Activated CD8-positive, alpha-beta memory T cell treated with anti-CD3 and anti-CD28 coated beads, Interleukin-2, amount 50 U/mL, for 24 hours (primary cell): ENCODE data around the gene KDM7A.

Source experiments
- DNase-seq: peaks from one replicate; pipeline ENCODE4 v3.0.0-alpha.2; 2020; ENCODE audit errors: extremely low read depth

Gene KDM7A, protein sequence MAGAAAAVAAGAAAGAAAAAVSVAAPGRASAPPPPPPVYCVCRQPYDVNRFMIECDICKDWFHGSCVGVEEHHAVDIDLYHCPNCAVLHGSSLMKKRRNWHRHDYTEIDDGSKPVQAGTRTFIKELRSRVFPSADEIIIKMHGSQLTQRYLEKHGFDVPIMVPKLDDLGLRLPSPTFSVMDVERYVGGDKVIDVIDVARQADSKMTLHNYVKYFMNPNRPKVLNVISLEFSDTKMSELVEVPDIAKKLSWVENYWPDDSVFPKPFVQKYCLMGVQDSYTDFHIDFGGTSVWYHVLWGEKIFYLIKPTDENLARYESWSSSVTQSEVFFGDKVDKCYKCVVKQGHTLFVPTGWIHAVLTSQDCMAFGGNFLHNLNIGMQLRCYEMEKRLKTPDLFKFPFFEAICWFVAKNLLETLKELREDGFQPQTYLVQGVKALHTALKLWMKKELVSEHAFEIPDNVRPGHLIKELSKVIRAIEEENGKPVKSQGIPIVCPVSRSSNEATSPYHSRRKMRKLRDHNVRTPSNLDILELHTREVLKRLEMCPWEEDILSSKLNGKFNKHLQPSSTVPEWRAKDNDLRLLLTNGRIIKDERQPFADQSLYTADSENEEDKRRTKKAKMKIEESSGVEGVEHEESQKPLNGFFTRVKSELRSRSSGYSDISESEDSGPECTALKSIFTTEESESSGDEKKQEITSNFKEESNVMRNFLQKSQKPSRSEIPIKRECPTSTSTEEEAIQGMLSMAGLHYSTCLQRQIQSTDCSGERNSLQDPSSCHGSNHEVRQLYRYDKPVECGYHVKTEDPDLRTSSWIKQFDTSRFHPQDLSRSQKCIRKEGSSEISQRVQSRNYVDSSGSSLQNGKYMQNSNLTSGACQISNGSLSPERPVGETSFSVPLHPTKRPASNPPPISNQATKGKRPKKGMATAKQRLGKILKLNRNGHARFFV

DNA sequence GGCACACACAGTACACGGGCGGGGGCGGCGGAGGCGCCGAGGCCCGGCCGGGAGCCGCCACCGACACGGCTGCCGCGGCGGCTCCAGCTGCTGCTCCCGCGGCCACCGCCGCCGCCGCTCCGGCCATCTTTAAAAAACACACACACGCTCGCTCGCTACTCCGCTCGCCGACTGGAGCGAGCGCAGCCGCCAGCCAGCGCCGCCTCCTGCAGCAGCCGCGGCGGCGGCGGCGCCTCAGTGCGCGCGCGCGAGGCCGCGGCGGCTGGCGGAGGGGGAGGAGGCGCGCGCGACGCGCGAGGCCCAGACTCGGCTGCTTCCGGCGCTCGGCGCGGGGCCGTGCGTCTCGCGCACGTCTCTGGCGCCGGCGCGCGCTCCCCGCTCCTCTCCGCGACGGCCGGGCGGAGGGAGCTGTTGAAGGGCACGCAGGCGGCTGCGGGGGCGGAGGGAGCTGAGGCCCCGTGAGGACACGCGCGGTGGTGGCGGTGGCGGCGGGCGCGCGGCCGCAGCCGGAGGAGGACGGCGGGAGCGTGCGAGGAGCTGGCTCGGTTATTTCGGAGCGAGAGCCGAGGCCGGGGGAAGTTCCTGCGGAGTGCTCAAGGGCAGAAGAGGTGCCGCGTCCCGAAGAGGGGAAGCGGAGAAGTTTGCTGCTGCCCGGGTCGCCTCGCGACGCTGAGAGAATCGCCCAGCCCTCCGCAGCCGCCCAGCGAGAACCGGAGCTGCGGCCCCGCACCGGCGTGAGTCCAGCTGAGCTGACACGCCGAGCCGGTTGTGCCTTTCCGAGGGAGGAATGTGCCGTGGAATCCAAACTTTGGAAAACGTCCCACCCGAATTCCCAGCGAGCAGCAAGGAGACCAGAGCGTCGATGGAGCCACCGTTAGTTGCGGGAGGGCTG lies at the start of gene KDM7A:
Gene KDM7A, minus strand, starts transcription at position 173 of the 892 bp plus-strand sequence. Its CDS starts 46 bp downstream, at position 127.
- peak; percentile 62 for DNase-seq

DNA sequence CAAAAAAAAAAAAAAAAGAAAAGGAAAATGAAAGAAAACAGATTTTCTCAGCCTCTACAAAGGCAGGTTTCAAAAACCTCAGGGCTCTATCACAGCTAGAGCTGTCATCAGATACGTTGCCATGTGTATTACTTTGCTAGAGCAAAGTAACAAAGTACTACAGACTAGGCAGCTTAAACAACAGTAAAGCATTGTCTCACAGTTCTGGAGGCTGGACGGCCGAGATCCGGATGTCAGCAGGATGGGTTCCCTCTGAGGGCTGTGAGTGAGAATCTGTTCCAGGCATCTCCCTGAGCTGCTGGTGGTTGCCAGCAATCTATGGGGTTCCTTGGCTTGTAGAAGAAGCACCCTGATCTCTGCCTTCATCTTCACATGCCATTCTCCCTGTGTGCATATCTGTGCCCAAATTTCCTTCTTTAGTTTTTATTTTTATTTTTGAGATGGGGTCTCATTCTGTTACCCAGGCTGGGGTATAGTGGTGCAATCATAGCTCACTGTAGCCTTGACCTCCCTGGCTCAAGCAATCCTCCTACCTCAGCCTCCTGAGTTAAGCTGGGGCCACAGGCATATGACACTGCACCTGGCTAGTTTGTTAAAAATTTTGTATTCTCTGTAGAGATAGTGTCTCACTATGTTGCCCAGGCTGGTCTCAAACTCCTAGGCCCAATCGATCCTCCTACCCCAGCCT lies 48.9 kb upstream of the KDM7A start:
- DNase-seq, result no peak

DNA sequence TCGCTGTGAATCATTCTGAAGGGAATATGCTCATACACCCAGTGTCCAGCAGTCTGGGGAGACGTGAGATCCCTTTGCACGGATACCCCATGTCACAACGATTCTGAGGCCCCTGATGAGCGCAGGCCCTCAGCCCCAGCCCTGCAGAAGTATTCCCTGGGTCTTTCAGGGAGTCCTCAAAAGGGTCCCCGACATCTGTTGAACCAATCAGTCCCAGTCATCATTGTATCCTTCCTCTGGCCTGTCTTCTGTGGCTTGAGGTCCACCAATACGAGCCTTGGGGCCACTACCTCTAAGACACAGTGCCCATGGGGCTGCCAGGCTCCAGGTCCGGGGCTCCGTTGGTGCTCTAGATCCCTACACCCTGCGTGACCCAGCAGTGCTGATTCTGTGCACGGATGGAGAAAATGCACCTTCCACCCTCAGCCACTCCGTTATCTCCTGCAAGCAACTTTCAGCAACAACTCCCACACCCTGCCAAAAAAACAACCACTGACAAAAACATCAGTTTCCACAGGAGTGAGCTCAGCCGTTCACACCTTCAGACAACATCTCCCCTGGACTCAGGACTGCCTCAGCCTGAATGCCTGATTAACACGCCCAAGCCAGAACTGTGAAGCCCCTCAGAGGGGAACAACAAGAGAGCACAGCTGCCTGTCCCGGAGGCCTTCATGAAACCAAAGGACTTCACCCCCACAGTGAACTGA lies 46.9 kb upstream of the KDM7A start:
- DNase-seq, result no peak

DNA sequence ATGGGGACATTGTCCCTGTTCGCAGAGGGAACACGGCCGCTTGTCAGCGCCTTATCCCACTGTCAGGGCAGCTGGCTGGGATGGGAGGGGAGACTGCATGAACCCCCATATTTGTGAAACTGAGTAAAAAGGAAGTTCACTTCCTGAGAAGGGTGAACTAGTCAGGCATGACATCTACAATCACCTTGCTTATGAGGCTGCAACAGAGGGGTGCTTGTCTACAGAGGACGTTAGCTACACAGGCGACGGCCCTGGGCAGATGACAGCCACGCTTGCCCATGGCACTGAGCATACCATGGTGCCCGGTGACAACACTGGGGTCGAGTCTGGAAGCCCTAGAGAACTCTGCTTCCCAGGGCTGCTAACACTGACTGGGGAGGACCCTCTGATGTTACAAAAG lies 46.0 kb upstream of the KDM7A start:
- no peak for DNase-seq

DNA sequence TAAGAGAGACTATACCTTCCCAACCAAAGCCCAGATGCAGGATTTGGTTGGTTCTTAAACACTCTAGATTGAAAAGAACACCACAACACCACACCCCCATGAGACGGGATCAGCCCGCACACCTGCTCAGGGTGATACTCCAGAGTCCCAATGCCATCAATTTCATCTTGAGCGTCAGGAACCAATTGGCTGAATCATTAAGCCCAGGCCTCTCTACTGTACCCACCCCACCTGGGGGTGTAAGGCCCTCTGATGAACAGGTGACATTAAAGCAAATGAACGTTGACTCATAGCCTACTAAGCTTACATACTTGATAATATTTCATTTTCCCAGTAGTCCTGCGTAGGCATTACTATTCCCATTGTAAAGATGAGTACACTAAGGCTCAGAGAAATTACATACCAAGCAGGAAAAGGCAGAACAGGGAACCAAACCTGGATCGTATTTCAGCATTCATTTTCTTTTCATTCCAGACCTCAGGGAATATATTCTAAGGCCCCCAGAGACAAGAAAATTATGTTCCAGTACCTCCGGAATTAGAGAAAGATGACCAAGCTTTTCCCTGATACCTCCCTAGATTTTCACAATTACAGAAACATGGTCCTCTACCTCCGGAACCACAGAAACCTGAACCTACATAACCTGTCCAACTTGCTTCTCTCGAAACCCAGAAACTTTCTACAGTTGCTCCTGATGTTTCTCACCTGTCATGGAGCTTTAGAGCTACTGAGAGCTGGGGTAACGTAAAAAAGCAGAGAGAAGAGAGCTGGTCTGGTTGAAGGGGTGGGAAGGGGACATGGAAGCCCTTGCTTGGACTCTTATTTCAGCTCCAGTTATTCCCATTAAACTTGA lies 43.1 kb upstream of the KDM7A start:
- no peak for DNase-seq

DNA sequence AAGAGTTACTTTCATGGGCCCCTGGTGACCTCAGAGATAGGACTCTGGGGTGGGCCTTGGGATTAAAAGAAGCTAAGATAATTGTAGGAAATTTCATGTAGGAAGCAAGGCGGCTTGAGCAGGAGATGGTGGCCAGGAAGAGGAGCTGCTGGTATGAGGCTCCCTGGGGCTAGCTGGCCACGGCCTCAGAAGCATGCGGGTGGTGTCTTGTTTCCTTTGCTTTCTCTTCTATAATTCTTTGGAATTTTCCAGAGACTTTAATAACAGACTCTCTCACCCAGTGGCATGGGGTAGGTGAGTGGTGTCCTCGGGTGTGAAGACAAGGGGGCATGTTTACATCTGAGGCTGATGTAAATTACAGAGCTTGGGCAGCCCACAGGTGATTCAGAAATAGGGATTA lies 41.9 kb upstream of the KDM7A start:
- no peak for DNase-seq

DNA sequence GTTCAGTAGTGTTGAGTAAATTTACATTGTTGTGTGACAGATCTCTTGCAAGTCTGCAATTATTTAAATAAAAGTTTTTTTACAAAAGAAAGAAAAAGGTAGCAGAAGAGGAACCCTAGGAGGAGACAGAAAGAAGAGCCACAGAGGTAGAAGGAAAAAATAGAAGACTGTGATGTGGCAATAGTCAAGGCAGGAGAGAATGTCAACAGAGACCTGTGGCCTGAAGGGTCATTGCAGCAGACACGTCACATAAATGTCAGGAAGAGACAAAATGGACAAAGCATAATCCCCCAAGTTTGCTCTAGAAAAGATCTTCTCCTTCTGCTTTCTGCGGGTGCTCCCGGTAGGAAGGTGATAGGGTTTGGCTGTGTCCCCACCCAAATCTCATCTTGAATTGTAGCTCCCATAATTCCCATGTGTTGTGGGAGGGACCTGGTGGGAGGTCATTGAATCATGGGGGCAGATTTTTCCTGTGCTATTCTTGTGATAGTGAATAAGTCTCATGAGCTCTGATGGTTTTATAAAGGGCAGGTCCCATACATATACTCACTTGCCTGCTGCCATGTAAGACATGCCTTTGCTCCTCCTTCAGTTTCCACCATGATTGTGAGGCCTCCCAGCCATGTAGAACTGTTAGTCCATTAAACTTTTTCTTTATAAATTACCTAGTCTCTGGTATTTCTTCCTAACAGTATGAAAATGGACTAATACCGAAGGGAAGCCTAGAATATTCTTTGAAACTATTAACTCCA lies 41.1 kb upstream of the KDM7A start:
- no peak for DNase-seq

DNA sequence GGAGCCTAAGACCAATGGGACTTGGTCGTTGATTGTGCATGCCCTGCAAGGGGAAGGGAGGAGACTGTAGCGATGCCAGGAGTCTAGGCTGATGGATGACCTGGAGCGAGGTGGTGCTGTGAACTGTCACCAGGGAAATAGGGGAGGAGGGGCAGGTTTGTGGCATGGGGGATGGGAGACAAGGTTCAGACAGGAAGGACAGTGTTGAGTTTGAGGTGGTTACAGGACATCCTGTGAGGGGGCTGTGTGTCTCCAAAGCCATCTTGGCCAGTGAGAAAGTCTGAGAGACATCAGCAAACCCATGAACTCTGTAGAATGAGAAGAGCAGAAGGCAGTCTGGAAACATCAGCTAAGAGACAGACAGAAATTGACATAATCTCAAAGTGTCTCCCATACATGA lies 38.5 kb upstream of the KDM7A start:
- DNase-seq, result no peak

DNA sequence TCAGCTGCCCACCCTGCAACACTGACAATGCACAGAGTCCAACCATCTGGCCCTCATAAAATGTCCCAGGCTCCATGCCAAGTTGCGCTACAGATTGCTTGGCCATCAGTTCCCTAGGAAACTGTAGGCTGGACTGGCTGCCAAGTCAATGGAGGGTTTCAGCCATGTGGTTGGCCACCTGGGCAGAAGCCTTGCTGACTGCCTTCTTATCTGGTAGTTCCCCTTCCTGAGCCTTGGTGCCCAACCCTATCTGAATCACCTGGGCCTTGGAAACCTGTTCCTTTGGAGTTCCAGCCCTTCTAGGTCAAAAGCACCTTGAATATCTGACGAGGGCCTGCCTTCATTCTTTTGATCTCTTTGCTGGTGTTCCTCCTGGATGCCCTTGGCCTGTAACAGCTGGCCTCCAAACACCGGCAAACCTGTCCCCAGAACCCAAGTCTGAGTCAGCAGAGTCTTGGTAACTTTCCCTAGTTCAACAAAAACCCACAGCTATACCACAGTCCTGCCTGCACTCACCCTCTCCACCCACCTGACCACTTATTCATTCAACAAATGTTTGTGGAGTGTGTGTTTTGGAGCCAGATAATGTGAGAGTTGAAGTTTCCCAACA lies 37.4 kb upstream of the KDM7A start:
- no peak for DNase-seq

DNA sequence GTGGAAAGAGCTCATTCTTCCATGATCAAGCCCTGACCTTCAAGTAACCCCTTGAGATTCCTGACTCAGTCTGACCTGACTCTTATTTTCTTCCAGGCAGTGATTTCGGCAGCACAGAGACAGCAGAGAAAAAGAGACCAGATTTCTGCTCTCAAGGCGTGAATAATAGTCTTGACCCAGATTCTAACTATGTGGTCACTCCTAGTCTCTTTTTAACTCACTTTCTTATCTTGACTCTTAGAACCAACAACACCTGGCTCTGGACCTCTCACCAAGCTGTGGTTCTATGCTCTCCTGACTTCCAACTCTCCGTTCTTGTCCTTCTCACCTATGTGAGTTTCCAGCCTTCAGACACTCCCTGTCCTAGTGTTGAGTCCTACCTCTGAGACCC lies 36.9 kb upstream of the KDM7A start:
- DNase-seq, result no peak

DNA sequence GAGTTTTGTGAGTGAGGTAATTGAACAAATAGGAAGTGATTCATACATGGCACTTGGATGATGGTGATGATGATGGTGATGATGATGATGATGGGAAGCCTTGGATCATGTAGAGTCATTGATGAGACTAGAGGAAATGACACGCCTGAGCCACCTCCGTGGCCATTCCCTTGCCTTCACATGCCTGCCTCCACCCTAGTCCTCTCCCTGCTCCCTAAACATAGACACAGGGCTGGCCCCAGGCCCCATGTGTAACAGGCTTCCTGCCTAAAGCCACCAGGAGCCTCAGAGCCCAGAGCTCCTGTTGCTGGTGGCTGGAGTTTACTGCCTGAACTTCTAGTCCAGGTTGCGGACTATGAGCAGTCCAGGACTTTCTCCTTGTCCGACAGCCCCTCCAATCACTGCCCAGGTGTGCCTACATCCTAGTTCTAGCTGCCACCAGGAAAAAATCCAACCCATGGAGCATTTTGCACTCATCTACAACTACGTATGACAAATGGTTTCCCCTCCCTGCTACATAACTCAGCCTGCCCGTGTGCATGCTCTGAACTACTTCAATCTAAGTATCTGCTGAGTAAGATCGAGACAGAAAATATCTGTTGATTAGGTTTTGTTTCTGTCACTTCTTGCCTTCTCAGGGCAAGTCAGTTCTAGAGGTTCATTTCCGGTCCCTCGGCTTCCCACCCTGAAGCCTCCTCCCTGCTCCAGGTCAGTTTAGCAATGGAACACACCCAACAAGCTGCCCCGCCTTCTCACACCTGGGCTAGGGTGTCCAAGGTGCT lies 35.5 kb upstream of the KDM7A start:
- no peak for DNase-seq

DNA sequence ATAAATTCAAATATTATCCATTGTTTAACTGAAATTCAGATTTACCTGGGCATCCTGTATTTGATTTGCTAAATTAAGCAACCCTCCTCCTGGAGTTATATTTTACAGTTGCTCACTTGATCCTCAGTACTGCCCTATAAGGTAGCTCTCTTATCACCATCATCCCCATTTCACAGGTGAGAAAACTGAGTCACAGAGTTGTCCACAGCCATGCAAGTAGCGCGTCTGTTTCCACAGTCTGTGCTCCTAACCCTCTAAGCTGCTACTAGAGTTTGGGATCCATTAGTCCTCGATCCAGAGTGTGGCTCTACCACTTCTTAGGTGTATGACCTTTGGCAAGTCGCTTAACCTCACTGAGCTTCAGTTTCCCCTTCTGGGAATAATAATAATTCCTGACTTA lies 34.9 kb upstream of the KDM7A start:
- no peak for DNase-seq

DNA sequence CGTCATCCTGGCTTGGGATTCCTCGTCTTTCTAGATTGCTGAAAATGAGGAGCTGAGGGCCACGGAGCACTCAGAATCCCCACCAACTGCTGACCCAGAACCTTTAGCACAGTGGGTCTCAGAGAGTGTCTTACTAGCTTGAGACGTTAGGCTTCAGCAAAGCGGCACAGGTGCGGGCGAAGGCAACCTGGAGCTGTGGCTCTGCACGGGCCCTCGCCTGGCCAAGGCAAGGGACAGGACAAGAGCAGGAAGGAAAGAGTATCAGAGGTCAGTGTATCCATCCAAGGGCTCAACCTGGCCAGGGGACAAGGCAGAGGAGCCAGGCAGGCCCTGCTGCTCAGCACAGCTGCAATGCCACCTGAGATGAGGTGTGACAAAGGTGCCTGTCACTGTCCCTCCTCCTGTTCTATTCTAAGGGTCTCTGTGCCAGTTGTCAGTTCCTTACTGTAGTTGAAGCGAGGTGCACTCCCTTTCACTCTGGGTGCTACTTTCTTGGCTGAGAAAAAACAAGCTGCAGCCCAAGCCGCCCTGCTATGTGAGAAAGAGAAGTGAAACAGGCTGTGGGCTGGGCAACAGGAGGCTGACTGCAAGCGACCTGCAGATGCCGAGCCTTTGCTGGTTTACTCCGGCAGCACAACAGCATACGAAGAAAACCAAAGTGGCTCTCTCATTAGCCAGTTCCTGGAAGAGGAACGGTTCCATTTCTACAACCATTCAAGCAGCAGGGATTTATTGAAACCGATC lies 33.3 kb upstream of the KDM7A start:
- DNase-seq, result no peak

DNA sequence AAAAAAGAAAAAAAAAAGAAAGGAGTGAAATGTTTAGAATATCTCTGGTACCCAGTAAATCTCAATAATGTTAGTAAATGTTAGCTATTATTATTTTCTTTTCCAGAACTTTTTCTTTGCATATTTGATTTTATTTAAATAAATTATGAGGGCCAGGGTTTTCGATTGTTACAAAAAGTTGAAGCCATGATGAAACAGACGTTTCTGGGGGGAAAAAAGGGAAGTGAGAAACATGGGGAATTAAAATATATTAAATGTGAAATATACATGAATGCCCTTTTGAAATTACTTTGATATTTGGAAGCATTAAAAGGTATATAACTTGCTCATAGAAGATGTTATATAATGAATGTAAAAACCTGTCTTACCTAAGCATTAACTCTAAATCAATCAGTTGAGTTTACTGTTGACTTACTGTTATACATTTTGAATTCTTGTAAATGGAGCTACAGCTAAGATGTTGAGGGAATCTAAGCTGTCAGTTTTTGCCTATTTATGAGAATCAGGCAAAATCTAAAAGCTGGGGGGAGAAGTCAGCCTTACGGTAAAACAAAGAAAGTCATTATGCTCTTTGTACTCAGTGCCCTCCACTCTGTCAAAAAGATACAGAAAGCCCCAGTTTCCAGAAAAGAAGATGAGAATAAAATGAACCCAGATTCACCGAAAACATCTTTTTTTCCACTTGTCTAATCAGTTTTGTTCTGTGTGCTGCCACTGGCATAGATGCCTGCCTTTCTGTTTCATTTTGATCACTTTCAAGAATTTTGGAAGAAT lies 30.0 kb upstream of the KDM7A start:
- no peak for DNase-seq

DNA sequence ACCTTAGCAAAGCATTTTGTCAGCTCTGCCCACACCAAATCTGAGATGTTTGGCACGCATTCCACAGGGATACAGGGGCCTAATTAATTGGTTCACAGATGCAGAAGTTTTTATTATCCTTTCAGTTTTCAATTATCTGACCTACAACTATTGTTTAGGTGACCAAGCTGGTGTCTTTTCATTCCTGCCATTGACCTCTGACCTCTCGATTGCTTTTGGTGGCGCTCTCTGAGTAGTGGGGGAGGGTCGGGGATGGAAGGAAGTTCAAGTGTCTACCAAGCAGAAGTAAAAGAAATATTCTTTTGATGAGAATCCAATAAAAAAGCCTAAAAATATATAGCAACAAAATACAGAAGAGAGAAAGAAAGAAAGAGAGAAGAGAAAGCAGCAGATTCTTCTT lies 28.8 kb upstream of the KDM7A start:
- no peak for DNase-seq

DNA sequence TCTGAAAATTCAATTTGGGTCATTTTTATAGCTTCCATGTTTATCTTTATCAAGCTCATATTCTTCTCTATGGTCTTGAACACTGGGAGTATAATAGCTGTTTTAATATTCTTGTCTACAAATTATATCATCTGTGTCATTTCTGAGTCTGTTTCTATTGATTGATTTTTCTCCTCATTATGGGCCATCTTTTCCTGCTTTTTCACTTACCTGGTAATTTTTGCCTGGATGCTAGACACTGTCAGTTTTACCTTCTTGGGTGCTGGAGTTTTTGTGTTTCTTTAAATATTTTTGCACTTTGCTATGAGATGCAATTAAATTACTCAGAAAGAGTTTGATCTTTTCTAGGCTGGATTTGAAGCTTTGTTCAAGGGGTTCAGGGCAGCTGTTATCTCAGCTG lies 26.8 kb upstream of the KDM7A start:
- DNase-seq, result no peak
